Upper lobe of left lung (tissue), 6 donors: ENCODE data around the gene SENP7. TPM values are rescaled to one million over a fixed set of nuclear protein-coding genes. Genes with fewer than 3 reads are reported as not detected.
"Not testable (repeated sequence)": the region's sequence is repeated elsewhere in the genome, so short reads cannot be mapped to it uniquely, and the experiment has no call there.

Experiments used
- ATAC-seq, 2 donors: fragments of 200-7000 bp; cut with Tn5 transposase; one replicate each; pipeline ENCODE4 v1.9.1; 2022; ENCODE audit warnings: mild to moderate bottlenecking in 2 of 2, moderate library complexity in 2 of 2; ENCODE audit not compliant: low FRiP score in 2 of 2
- DNase-seq, 2 donors: peaks; one replicate each; pipeline ENCODE4 v3.0.0-alpha.2; 2019 to 2020
- H3K27ac ChIP-seq, 4 donors: fragments of 200-600 bp; sonication (generic); one replicate each; pipeline ENCODE4 v1.5.1; 2016 to 2019
- H3K27me3 ChIP-seq, 4 donors: fragments of 200-600 bp; sonication (generic); one replicate each; pipeline ENCODE4 v1.5.1; 2017 to 2019
- H3K36me3 ChIP-seq, 4 donors: fragments of 200-600 bp; sonication (generic); one replicate each; pipeline ENCODE4 v1.5.1; 2016 to 2019
- H3K4me1 ChIP-seq, 4 donors: fragments of 200-600 bp; sonication (generic); one replicate each; pipeline ENCODE4 v1.5.1; 2018 to 2019
- H3K4me3 ChIP-seq, 4 donors: fragments of 200-600 bp; sonication (generic); one replicate each; pipeline ENCODE4 v1.5.1; 2017 to 2019; ENCODE audit warnings: mild to moderate bottlenecking in 2 of 4, moderate library complexity in 1 of 4
- H3K9me3 ChIP-seq, 4 donors: fragments of 200-600 bp; sonication (generic); one replicate each; pipeline ENCODE4 v1.5.1; 2018 to 2019
- EP300 ChIP-seq, 4 donors: sonication (generic); formaldehyde crosslinking; IDR thresholded peaks; one replicate each; pipeline ENCODE4 v1.5.1; 2017; ENCODE audit warnings: antibody characterized with exemption in 4 of 4, control low read depth in 2 of 4
- POLR2A ChIP-seq, 4 donors: fragments of 450-650 bp; IDR thresholded peaks; one replicate each; pipeline ENCODE4 v1.5.1; 2016 to 2017; ENCODE audit warnings: antibody characterized with exemption in 4 of 4, mild to moderate bottlenecking in 2 of 4
- POLR2AphosphoS5 ChIP-seq, 2 donors: sonication (generic); formaldehyde crosslinking; IDR thresholded peaks; one replicate each; pipeline ENCODE4 v1.5.1; 2017; ENCODE audit warnings: antibody characterized with exemption in 2 of 2
- WGBS, 2 donors: methylation state at CpG; one replicate each; pipeline ENCODE4 v1.1.5; 2017 to 2018; 5-methylcytosine and 5-hydroxymethylcytosine counted together
- total RNA-seq, 6 donors: library from RNA; depleted of rRNA in 4 of 6; stranded (reverse); fragments of >200 nt in 4 of 6; gene quantifications; one replicate each; pipeline versions ENCODE4 v1.1.0 to v1.2.1, GENCODE V29; 2016 to 2021
- TF ChIP-seq, protein P1 (sequence below), 6 experiments: fragments of 450-650 bp in 4 of 6; fragments of 200-600 bp in 2 of 6; sonication (generic) in 2 of 6; IDR thresholded peaks; one replicate each; pipeline ENCODE4 v1.5.1; 2016 to 2019; ENCODE audit warnings: antibody characterized with exemption in 6 of 6
- donor health status: DM: no; HTN: no; CAD: no; lungs with moderate emphysema.
- donor health status: DM: no; HTN: yes; CAD: no; lungs with severe emphysema.

Gene SENP7
- total RNA-seq, 6 donors from 2014 or later: 6.0 to 34.6 (median 14.3) TPM

GRCh38 chr3:101454629-101455028 is 58.4 kb downstream of the SENP7 start:
- Histone ChIP-seq H3K27me3 (no peaks in the 10 kb centered on the region), H3K4me1 (no peaks in the 10 kb centered on the region), H3K36me3 (peaks cover 0 to 14% (median 2%) of the 10 kb centered on the region in 4 donors), H3K27ac (no peak overlapping the region), H3K4me3 (no peak overlapping the region), H3K9me3 (no peaks in the 10 kb centered on the region)
- TF ChIP-seq, protein P1, sequence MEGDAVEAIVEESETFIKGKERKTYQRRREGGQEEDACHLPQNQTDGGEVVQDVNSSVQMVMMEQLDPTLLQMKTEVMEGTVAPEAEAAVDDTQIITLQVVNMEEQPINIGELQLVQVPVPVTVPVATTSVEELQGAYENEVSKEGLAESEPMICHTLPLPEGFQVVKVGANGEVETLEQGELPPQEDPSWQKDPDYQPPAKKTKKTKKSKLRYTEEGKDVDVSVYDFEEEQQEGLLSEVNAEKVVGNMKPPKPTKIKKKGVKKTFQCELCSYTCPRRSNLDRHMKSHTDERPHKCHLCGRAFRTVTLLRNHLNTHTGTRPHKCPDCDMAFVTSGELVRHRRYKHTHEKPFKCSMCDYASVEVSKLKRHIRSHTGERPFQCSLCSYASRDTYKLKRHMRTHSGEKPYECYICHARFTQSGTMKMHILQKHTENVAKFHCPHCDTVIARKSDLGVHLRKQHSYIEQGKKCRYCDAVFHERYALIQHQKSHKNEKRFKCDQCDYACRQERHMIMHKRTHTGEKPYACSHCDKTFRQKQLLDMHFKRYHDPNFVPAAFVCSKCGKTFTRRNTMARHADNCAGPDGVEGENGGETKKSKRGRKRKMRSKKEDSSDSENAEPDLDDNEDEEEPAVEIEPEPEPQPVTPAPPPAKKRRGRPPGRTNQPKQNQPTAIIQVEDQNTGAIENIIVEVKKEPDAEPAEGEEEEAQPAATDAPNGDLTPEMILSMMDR (IDR thresholded peaks at IDR 0.05): no peak
- no peak for TF ChIP-seq EP300 (IDR thresholded peaks at IDR 0.05)
- ATAC-seq (no peak), DNase-seq (no peak)

- Histone ChIP-seq H3K4me3 (no peak overlapping the region), H3K27me3 (no peaks in the 10 kb centered on the region), H3K36me3 (peaks cover 0 to 14% (median 2%) of the 10 kb centered on the region in 4 donors), H3K4me1 (no peaks in the 10 kb centered on the region), H3K9me3 (no peaks in the 10 kb centered on the region), H3K27ac (no peak overlapping the region)
- DNase-seq: no peak
- WGBS, 2 donors: 96 to 99% methylated on average over 3 of the region's 3 CpGs
- TF ChIP-seq, protein P1 (IDR thresholded peaks at IDR 0.05): no peak
- TF ChIP-seq POLR2AphosphoS5 (IDR thresholded peaks at IDR 0.05): no peak
- TF ChIP-seq POLR2A (IDR thresholded peaks at IDR 0.05): no peak
- TF ChIP-seq EP300 (IDR thresholded peaks at IDR 0.05): no peak
- no peak for ATAC-seq
Measured at GRCh38 chr3:101453961-101454360, 59.1 kb downstream of the SENP7 start.

DNA sequence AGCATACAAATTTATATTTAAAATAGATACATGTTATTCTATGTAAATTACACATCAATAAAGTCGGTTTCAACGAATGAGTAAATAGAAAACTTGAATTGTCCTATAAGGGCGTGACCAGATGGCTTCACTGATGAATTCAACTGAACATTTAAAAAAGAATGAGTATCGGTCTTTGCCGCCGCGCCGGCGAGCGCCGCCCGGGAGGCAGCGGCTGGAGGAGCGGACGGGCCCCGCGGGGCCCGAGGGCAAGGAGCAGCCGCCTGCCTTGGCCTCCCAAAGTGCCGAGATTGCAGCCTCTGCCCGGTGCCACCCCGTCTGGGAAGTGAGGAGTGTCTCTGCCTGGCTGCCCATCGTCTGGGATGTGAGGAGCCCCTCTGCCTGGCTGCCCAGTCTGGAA is 74.4 kb downstream of the SENP7 start:
- H3K36me3 ChIP-seq, H3K27me3 ChIP-seq, H3K9me3 ChIP-seq, H3K4me1 ChIP-seq, H3K27ac ChIP-seq, H3K4me3 ChIP-seq, ATAC-seq: not testable (repeated sequence)
- 98 to 99% methylated on average over 19 to 22 of the region's 23 CpGs for WGBS, 2 donors
- DNase-seq: peak in 1 of 2 donors; percentile 65

DNA sequence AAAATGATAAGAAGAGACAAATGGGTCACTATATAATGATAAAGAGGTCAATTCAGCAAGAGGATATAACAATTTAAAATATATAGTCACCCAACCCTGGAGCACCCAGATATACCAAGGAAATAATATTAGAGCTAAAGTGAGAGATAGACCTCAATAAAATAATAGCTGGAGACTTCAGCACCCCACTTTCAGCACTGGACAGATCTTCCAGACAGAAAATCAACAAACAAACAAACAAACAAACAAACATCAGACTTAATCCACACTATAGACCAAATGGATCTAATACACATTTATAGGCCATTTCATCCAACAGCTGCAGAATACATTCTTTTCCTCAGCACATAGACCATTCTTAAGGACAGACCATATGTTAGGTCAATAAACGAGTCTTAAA is 79.4 kb downstream of the SENP7 start:
- H3K36me3 ChIP-seq: no peaks in the 10 kb centered on the region
- H3K4me1 ChIP-seq: no peaks in the 10 kb centered on the region
- 91 to 100% methylated on average over 1 of the region's 1 CpG for WGBS, 2 donors
- peaks cover 0 to 4% (median 0%) of the 10 kb centered on the region in 4 donors for H3K9me3 ChIP-seq
- ATAC-seq (no peak), DNase-seq (no peak)
- no peaks in the 10 kb centered on the region for H3K27me3 ChIP-seq
- no peak for TF ChIP-seq POLR2A (IDR thresholded peaks at IDR 0.05)
- TF ChIP-seq, protein P1 (IDR thresholded peaks at IDR 0.05): no peak
- no peak for TF ChIP-seq EP300 (IDR thresholded peaks at IDR 0.05)
- TF ChIP-seq POLR2AphosphoS5 (IDR thresholded peaks at IDR 0.05): no peak
- H3K4me3 ChIP-seq: no peak overlapping the region
- no peak overlapping the region for H3K27ac ChIP-seq

DNA sequence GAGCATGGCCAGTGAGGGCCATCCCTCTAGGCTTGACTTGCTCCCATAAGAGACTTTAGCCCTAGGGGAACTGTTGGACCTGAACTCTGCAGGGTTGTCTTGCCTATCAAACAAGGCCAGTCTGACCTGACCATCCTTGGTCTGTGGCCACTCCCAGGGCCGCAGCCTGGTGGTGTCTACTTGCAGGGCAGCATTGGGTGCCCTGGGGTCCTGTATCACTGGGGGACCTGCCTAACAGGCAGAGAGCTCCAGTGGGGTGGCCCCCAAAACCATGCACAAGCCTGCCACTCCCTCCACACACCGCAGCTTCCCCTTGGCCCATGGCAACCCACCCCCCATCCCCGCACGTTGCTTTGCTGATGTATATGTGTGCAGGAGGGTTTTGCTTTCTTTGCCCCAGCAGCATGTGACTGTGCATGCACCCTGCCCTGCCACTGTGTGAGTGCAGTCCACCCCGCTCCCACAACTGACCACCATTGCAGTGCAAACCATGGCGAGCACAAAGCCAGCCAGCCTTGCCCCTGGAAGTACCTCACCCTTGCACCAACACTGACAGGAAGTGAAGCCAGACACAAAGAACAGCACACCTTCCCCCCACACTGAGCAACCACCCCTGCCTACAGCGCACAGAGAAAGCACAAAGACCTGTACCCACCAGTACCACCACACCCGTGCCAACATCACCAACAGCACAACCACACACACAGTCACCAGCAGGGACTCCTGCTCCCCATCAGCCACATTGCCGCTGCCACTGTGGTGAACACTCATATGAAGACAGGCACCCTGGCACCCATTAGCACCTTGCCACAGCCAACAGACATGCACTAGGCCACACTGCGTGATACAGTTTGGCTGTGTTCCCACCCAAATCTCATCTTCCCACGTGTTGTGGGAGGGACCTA is 88.8 kb downstream of the SENP7 start:
- peak; percentile 19 to 62 for ATAC-seq
- WGBS, 2 donors: 95% methylated on average over 9 of the region's 11 CpGs
- H3K4me3 ChIP-seq: no peak overlapping the region

More for the DNA sequence above, 88.8 kb downstream of the SENP7 start:
- TF ChIP-seq, protein P1 (IDR thresholded peaks at IDR 0.05): no peak
- TF ChIP-seq EP300 (IDR thresholded peaks at IDR 0.05) (no peak), POLR2A (IDR thresholded peaks at IDR 0.05) (no peak), POLR2AphosphoS5 (IDR thresholded peaks at IDR 0.05) (no peak)
- H3K9me3 ChIP-seq: no peaks in the 10 kb centered on the region
- no peak overlapping the region for H3K27ac ChIP-seq
- no peaks in the 10 kb centered on the region for H3K27me3 ChIP-seq
- peak in 1 of 2 donors; percentile 32 for DNase-seq
- H3K4me1 ChIP-seq: no peaks in the 10 kb centered on the region
- no peaks in the 10 kb centered on the region for H3K36me3 ChIP-seq
